Activated CD8-positive, alpha-beta memory T cell treated with anti-CD3 and anti-CD28 coated beads, Interleukin-2, amount 50 U/mL, for 24 hours (primary cell): ENCODE data around the gene ELN.

Experiments
- DNase-seq: peaks from one replicate; pipeline ENCODE4 v3.0.0-alpha.2; 2020; ENCODE audit errors: extremely low read depth

ELN gene

DNA sequence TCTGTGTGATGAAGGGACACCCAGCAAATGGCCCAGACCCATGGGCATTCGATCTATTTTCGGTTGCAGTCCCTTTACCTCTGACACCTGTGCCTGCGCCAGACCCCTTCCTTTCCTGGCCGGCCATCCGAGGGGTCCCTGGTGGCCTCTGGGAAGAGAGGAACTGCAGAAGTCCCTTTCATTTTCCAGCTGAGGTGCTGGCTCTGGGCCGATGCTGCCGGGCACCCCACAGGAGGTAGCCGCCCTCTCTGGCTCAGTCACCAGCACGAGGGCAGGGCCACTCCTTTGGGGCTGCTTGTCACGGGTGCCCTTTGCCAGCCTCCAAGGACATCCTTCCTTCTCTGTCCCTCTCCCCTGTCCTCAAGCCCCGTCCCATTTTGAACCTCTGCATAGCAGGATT is 4.2 kb upstream of the ELN start:
- DNase-seq: no peak

DNA sequence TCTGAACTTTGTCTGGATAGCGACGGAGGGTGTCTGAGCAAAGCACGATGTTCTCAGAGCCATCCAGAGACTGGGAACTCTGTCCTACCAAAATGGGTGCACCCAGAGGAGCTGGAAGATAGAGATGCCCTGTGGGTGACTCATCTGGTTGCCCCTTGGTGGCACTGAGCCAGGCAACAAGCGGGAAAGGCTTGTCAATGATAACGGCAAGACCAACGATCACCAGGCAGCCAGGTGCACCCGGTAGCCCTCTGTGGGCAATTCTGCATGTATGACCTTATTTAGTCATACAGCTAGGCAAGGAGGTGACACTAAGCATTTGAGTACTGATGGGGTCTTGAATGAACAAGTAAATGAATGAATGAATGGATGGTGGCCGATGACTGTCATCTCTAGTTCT is 2.8 kb upstream of the ELN start:
- no peak for DNase-seq

DNA sequence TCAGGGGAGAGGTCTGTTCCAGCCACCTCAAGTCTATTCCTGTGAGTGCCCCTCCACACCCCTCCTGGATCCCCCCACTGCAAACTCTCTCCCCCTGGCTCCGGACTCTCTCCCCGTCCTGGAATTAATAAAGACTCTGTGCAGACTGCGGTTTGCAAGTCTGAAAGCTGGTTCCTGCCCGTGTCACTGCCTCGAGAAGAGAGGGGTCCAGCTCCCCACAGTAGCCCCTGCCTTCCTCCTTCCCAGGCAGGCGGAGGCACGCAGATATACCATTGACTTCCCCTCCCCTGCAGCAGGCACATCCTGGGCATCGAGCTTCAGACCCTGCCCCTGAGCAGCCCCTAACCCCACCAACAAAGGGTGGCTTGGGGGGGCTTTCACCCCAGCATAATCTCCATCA is 2.2 kb upstream of the ELN start:
- DNase-seq: no peak

DNA sequence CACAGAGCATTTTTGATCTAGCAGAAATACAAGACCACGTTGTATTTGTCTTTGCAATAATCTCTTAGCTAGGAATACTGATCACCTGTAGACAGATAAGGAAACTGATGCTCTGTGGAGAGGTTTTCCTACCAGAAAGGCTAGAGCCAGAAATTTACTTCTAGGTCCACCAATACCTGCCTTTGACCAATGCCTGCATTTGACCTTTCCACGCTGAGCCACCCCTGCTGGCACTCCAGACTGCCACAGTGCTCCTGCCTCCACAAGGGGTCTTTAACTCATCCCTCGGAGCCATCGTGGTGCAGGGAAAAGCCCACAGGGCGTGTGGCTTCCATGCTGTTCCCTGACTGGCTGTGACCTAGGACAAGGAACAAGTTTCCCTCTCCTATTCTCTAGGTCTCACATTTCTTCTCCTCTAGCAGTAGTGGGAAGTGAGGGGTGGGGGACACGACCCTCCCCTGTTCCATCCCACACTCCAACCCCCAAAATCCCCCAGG is 1.5 kb upstream of the ELN start:
- no peak for DNase-seq

DNA sequence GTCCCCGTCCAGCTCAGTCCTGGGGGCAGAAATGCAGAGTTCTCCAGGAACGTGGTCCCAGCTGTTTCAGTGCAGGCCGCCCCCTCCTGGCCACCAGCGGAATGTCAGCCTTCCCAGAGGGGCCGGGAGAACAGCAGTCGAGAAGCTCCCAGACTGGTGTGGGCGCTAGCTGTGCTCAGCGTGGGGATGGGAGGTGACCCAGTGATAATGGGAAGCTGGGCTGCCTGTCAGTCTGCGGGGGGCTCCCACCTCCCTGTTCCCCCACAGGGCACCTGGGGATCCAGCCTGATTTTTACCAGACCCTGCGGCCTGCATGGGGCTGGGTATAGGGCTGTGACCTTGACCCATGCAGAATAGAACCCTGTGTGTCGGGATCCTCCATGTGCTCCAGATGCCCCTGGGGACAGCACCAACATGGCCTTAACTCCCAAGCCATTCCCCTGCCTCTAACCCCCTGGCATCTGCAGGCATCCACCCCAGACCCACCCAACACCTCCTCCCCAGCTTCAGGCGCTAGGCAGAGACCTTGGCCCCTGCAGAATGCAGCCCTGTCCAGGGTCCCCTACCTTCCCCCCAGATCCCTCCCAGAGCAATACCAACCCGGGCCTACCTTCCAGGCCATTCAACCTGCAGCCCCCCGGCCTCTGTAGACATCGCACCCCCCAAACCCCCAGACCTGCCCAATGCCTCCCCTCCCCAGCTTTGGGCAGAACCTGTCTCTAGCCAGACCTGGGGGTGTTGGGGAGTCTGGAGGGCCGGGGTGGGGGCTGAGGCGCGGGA is 880 bp upstream of the ELN start:
- DNase-seq: peak; percentile 21

DNA sequence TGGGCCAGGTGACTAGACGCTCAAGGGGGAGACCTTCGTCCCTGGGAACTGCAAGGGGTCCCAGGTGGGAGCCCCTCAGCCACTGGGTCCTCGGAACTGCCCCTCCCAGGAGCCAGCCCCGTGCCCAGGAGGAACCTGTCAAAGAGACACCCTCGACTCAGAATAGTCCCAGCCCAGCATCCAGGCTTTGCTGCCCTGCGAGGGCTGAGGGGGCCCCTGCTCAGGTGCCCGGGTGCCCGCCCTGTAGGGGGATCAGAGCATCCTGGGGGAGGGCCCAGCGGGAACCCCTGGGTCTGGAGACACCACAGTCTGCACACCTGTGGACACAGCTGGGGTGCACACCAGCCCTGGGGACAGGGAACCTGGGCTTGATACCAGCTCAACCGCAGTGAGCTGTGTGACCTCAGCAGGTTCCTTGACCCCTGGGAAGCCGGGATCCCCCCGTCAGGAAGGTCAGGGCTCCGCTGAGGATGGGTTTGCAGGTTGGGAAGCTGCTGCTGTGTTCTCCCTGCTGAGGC is 407 bp downstream of the ELN start:
- DNase-seq: no peak

DNA sequence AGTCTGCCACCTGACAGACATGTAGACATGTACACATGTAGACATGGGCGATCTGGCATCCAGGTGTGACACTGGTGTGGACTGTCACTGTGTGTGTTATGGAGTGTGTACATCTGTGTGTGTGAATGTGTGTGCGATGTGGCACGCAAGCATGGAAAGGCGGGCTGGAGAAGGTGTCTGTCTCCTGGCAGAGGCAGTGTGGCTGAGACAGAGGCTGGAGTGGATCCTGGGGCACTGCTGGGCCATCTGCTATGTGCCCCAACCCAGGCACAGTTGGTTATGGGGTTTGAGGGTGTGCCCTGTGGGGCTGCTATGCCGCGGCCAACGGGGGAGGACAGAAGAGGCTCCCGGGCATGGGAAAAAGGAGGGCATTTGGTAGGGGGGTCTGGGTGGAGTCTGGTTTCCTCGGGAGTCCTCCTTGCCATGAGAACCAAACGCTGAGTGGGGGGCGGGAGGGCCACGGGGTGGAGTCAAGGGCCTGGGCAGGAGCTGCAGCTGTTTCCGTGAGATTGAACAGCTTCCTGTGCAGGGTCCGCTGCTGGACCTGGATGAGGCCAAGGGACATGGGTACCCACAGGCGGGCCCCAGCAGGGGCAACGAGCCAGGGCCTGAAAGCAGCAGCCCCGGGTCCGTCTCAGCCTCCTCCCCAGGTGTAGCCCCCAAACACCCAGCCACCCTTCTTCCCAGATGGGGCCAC is 1.3 kb downstream of the ELN start:
- no peak for DNase-seq

DNA sequence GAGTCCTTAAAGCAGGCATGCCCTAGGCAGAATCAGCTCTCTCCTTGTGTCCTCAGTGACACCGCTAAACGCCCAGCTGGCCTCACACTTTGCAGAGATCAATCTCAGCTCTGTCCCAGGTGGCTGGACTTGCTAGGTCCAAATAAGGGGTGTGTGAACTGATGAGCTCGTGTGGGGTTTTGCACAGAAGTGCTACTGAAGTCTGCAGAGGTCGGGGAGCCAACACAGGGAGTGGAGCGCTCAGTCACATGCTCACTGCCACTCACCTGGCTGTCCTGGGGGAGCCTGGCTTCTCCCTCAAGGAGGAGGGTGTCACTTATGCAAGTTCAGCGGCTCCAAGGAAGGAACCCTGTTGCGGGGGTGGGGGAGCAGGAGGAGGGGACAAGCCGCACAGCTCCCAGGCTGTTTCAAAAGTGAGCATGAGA is 2.0 kb downstream of the ELN start:
- DNase-seq: no peak

DNA sequence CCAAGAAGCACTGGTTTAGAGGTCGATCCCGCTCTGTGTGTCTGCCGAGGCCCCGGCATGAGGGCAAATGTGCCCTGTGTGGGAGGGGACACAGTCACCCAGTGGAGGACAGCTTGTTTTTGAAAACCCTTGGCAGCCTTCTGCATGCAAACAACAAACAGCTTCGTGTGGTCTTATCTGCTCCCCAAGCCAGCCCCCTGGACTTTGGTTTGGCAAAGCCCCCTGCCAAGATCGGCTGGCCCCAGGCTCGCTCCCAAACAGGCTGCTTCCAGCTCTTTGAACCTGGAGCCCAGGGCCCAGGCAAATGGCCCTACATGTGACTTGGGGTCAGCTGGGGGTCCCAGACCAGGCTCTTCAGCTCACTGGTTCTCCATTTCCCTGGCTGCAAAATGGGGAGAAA is 2.9 kb downstream of the ELN start:
- no peak for DNase-seq

DNA sequence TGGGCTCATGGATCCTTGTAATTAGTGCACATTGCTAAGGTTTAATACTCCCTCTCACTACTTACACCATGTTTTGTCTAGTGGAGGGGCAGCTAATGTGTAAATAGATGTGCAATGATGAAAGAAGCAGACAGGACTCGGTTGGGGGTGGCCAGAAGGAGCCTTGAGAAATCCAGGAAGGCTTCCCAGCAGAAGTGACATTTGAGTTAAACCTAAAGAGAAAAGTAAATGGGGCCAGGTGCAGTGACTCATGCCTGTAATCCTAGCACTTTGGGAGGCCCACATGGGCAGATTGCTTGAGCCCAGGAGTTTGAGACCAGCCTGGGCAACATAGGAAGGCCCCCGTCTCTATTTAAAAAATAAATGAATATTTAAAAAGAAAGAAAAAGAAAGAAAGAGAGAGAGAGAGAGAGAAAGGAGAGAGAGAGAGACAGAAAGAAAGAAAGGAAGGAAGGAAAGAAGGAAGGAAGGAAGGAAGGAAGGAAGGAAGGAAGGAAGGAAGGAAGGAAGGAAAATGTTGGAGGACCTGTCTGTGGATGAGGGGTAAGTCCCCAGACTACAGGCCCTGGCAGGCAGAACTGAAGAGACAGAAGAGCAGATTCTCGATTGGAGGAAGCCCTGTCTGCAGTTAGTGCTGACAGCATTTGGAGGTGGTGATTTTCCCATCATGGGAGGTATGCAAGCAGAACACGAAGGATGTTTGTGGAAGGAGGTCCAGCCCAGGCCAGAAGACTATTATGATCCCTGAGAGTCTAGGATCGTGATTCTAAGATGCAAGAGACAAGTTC is 3.6 kb downstream of the ELN start:
- no peak for DNase-seq

DNA sequence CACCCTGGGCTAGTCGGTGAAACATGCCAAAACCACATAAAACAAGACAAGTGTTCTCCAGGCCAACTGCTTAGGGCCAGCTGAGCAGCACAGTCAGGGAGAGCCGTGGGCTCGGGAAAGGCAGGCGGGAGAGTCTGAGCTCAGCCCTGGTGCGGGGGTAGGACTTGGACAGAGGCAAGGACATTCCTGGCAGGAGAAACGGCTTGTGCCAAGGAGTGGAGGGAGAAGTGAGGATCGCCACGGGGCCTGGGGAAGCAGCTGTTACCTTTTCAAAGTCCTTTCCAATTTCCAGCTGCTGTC is 4.2 kb downstream of the ELN start:
- DNase-seq: no peak

DNA sequence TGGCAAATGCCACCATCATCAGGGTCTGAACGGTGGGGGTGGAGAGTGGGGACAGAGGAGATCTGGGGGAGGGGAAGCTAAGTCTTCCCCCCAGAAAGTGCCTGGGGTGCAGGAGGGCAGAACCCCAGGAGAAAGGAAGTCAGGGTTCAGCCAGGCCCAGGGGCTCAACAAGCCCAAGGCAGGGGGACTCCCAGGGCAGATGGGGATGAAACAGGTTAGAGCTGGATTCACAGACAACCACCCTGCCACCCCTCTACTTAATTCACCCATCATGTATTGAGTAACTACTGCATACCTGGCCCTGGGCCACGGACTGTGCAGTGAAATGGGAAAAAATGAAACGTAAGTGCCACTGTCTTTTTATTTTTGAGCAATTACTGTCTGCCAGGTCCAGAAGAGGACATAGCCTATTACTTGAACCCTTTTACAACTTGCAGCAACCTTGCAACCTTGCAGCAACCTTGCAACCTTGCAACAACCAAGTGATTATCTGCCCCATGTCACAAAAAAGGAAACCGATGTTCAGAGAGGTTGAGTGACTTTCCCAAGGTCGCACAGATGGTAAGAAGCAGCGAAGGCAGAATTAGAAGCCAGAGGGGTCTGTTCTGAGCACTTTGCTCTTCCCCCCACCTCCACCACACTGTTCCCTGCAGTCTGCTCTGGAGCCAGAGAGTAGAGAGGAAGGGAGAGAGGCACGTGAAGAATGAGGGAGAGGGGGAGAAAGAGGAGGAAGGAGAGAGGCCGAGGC is 4.8 kb downstream of the ELN start:
- DNase-seq: no peak

DNA sequence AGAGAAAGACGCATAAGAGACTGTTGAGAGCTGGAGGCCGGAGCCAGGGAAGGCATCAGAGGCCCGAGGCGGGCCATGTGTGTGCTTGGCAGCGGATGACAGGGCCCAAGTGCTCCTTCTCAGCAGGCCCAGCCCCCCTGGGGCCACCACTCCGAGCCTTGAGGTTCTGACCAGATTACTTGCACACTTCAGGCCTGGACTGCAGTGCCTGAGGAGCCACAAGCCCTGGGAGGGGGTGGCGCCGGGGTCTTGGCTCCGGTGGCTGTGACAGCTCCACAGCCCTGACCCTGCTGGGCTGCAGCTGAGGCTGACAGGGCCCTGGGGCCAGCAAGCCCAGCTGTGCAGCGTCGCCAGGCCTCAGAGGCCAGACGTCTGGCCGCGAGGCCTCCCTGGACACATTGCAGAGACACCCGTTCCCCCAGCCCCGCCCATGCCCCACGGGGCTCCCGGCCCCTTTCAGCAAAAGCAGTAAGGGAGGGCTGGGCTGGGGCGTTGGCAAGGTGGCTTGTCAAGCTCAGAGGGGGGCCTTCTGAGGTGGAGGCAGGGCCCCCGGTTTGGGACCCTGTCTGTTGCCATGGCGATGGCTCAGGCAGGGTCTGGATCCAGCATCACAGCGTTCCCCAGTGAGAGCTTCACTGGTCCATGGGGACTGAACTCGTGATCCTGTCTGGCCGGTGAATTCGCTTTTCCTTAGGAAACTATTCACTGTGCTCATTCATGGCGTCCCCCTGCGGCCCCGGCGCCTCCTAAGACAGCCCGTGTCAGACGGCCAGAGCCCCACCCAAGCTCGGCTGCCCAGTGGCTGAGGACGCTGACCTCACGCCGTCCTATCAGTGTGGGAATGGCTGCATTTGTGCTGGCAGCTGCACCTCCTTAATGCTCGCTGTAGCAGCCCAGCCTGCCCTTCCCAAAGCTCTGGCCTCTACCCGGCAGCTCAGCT is 5.7 kb downstream of the ELN start:
- DNase-seq: no peak

DNA sequence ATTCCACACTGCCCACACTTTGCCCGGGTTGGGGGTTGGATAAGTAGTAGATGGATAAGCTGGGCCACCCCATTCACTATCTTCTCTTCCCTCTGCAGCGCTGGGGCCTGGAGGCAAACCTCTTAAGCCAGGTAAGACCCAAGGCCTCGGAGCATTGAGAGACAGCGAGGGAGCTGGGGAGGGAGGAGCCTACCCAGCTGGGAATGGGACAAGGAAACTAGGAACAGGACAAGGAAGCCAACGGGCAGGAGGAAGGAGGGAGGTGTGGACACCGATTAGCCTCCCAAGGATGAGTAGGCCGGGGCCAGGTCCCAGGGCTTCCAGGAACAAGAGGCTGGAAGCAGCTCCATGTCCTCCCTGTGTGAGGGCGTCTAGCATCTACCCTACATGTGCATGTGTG is 9.6 kb downstream of the ELN start:
- no peak for DNase-seq

DNA sequence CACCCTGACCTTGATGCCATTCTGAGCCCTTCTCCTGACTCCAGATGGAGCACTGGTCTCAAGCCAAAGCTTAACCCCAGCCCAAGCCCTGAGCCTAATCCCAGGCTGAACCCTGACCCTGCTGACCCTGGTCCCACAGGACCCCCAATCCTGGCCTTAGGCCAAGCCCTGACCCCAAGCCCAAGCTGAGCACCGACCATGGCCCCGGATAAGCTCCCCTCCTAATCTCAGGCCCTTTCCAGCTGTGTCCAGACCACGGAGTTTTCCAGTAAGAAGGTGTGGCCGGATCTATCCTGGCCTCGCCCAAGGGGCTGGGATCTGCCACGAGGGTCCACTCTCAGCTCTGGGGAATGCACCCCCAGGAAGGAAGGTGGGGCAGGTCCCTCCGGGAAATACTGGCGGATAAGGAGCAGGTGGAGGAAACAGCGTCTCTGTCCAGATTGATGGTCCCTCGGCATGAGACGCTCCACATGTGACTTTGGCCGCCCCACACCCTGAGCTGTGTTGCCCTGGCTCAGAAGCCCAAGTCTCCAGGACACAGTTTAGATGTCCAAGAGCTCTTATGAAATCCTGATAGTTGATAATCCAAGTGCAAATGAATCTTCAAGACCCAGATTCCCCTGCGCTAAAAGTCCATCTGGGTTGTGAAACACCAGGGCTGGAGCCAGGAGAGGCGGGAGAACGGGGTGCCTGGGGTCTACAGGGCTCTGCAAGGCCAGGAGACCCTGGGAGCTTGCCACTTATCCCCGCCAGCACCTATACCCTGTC is 10.4 kb downstream of the ELN start:
- DNase-seq: no peak

DNA sequence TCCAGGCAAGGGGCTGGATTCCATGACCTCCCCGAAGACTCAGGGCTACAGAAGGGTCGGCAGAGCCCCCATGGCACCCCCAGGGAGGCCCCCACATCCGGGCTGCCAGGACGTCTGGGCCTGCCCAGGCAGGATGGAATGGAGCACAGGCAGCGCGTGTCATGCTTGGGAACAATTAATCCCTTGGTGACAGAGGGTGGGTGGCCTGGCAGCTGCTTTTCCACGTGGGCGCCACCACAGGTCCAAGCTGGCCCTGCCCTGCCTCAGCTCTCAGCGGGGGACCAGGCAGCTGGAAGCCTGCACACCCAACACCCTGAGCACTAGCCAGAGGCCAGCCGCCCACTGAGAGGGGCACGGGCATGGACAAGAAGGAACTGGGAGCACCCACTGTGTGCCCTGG is 11.4 kb downstream of the ELN start:
- DNase-seq: no peak

DNA sequence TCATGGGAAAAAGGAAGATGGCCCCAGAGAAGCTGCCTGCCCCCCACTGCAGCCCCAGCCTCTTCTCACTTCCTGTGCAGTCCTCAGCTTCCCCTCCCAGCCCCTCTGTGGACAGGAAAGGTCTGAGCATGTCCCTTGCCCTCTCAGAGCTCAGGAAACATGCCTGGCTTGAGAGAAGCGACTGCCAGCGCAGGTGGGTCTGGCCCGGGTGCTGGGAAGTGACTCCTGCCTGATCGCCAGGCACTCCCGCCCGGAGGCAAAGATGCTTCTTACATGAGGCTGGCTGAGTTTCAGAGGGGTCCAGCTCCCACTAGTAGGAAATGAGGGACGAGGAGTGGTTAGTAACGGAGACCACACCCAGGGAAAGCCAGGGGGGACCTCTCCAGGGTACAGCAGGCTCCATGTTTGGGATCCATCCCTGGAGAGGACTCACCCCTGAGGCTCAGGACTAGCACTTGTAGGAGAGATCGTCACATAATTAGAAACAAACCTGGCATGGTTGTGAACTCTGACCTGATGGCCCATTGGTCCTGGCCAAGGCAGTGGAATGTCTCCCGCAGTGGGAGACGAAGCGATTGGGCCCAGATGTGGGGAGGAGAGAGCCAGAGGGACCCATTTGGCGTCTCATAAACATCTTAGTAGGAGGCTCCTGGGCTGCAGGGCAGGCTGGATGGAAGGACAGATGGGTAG is 12.3 kb downstream of the ELN start:
- DNase-seq: no peak

DNA sequence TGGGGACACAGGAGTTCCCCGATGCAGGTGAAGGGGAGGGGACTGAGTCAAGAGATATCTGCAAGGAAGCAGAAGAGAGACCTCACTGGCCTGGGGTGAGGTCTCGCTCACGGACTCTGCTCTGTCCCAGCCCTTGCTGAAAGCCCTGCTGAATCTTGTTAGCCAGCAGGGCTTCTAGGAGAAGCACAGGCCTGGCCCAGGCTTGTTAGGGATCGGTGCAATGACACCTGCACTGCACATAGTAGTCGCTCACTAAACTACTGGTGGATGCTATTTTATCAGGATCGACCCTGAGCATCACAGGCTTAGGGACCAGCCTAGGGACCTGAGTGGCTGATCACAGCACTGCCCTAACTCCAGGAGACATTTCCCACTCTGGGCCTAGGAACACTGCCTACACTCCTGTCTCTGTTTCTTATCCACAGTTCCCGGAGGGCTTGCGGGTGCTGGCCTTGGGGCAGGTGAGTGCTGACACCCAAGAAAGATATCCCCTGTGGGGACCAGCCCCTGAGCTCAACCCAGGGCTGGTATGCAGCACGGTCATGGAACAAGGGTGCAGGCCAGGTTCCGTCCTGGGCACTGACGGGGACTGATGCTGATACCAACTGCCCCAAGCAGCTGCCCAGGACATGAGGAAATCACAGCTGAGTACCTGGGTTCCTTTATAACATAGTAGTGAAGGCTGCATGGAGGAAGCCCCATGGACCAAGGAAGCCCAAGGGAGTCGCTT is 13.0 kb downstream of the ELN start:
- DNase-seq: no peak
